HepG2 (cell line): ENCODE measurements around the gene FAM117B. TPM values are rescaled to one million over a fixed set of nuclear protein-coding genes. Genes with fewer than 3 reads are reported as not detected.

Experiments used
- ATAC-seq: fragments of 200-7000 bp; cut with Tn5 transposase; 3 replicates; pipeline ENCODE4 v1.9.1; 2020; ENCODE audit warnings: mild to moderate bottlenecking, moderate library complexity
- BruUV-seq: library from RNA; stranded (reverse); fragments of 400-500 nt; replicated peaks from 2 replicates; lab custom pipeline; 2021; lab: Mats Ljungman, UMichigan
- CTCF ChIA-PET: fragments of 300-600 bp; formaldehyde crosslinking; extraction: SDS; loops from one replicate; lab custom pipeline; 2021; ENCODE audit warnings: low total read pairs, inconsistent platforms, low intra/inter-chr PET ratio; lab: Yijun Ruan, JAX
- POLR2A ChIA-PET: fragments of 350-600 bp; sonication (Branson Sonifier 250); formaldehyde crosslinking; loops from one replicate; lab custom pipeline; 2020; ENCODE audit warnings: antibody characterized with exemption, inconsistent platforms; lab: Yijun Ruan, JAX
- DNase-seq: peaks from one replicate; pipeline ENCODE4 v3.0.0-alpha.2; 2015; ENCODE audit warnings: low spot score
- FAIRE-seq: peaks from 3 replicates; lab custom pipeline; 2011; peaks lifted over from hg19 to GRCh38; lab: Jason Lieb, UNC
- H2AFZ ChIP-seq: one replicate; pipeline ENCODE4 v1.6.1; 2011; ENCODE audit warnings: low read length, inconsistent platforms
- H3K27ac ChIP-seq: fragments of 300-600 bp; 3 replicates; pipeline ENCODE4 v1.8.0; 2011; ENCODE audit warnings: mixed run types, mild to moderate bottlenecking, mixed read lengths, low read length, inconsistent platforms; ENCODE audit not compliant: insufficient read depth; ENCODE audit errors: extremely low read length
- H3K27me3 ChIP-seq, 2 experiments: fragments of 200-600 bp in 1 of 2; 2 replicates in 1 of 2; 3 replicates in 1 of 2; pipeline versions ENCODE4 v1.6.0 to v1.8.0; 2011; ENCODE audit warnings: low read length in 2 of 2, mild to moderate bottlenecking in 2 of 2, moderate library complexity in 2 of 2, inconsistent platforms in 1 of 2; ENCODE audit not compliant: insufficient read depth in 2 of 2, control insufficient read depth in 1 of 2
- H3K36me3 ChIP-seq, 2 experiments: fragments of 200-600 bp in 1 of 2; replicated peaks in 1 of 2; 2 replicates in 1 of 2; 3 replicates in 1 of 2; pipeline versions ENCODE4 v1.5.1 to v1.8.0; 2011; ENCODE audit warnings: low read length in 2 of 2, inconsistent platforms in 1 of 2; ENCODE audit not compliant: insufficient read depth in 2 of 2, control insufficient read depth in 1 of 2
- H3K4me1 ChIP-seq: 2 replicates; pipeline ENCODE4 v1.5.1; 2012; ENCODE audit warnings: low read length, inconsistent platforms; ENCODE audit not compliant: insufficient read depth
- H3K4me2 ChIP-seq: 2 replicates; pipeline ENCODE4 v1.6.0; 2011; ENCODE audit warnings: low read depth, low read length, inconsistent platforms
- H3K4me3 ChIP-seq, 3 experiments: fragments of 200-600 bp in 1 of 3; sonication (generic), shearing (Covaris generic) in 1 of 3; replicated peaks in 1 of 3; 2 replicates each; pipeline ENCODE4 v1.5.1; 2011 to 2016; ENCODE audit warnings: low read length in 3 of 3, inconsistent platforms in 2 of 3, low read depth in 2 of 3, mild to moderate bottlenecking in 2 of 3, control low read depth in 1 of 3, mixed read lengths in 1 of 3; ENCODE audit not compliant: insufficient read depth in 1 of 3
- H3K79me2 ChIP-seq: one replicate; pipeline ENCODE4 v1.6.1; 2011; ENCODE audit warnings: low read length, inconsistent platforms; ENCODE audit not compliant: insufficient read depth
- H3K9ac ChIP-seq: 2 replicates; pipeline ENCODE4 v1.6.0; 2011; ENCODE audit warnings: mild to moderate bottlenecking, low read depth, low read length, inconsistent platforms; ENCODE audit not compliant: insufficient read depth
- H3K9me3 ChIP-seq: 2 replicates; pipeline ENCODE4 v1.5.1; 2012; ENCODE audit warnings: mild to moderate bottlenecking, low read length
- H4K20me1 ChIP-seq: 2 replicates; pipeline ENCODE4 v1.6.0; 2011; ENCODE audit warnings: inconsistent platforms, mild to moderate bottlenecking, low read length, moderate library complexity; ENCODE audit not compliant: insufficient read depth
- ATF4 ChIP-seq, 2 experiments: fragments of 450-650 bp in 1 of 2; sonication (generic) in 1 of 2; formaldehyde crosslinking; IDR thresholded peaks; 2 replicates each; pipeline versions ENCODE4 v1.5.0 to v1.8.0; 2020 to 2022; ENCODE audit warnings: mild to moderate bottlenecking in 1 of 2, missing genetic modification reagents in 1 of 2
- ATF7 ChIP-seq, 2 experiments: fragments of 450-650 bp in 1 of 2; sonication (generic) in 1 of 2; formaldehyde crosslinking in 1 of 2; IDR thresholded peaks; 2 replicates each; pipeline versions ENCODE4 v1.4.0 to v1.6.1; 2016 to 2020; ENCODE audit warnings: antibody characterized with exemption in 1 of 2, mild to moderate bottlenecking in 1 of 2, missing genetic modification reagents in 1 of 2
- MBD4 ChIP-seq: IDR thresholded peaks from 2 replicates; pipeline ENCODE4 v1.6.1; 2012; ENCODE audit warnings: low read length, inconsistent platforms, borderline replicate concordance
- PAF1 ChIP-seq: IDR thresholded peaks from 2 replicates; pipeline ENCODE4 v1.6.1; 2016; ENCODE audit warnings: missing genetic modification reagents, missing compliant biosample characterization
- RXRA ChIP-seq: sonication (generic); formaldehyde crosslinking; IDR thresholded peaks from 2 replicates; pipeline ENCODE4 v1.5.1; 2020; ENCODE audit warnings: missing genetic modification reagents
- SAP130 ChIP-seq: IDR thresholded peaks from 2 replicates; pipeline ENCODE4 v1.6.1; 2016; ENCODE audit warnings: low read depth
- ZNF333 ChIP-seq: sonication (generic); formaldehyde crosslinking; IDR thresholded peaks from 2 replicates; pipeline ENCODE4 v1.4.0; 2020; ENCODE audit warnings: mild to moderate bottlenecking, missing genetic modification reagents, borderline replicate concordance
- ZNF468 ChIP-seq: sonication (generic); formaldehyde crosslinking; IDR thresholded peaks from 2 replicates; pipeline ENCODE4 v1.8.0; 2022; ENCODE audit warnings: mild to moderate bottlenecking, moderate library complexity, missing genetic modification reagents
- ZNF598 ChIP-seq: sonication (generic); formaldehyde crosslinking; IDR thresholded peaks from 2 replicates; pipeline ENCODE4 v1.5.1; 2020; ENCODE audit warnings: mild to moderate bottlenecking, missing genetic modification reagents, borderline replicate concordance
- WGBS: methylation state at CpG from one replicate; pipeline ENCODE4 v1.1.6; 2017; ENCODE audit warnings: low lambda C conversion rate; 5-methylcytosine and 5-hydroxymethylcytosine counted together
- in situ Hi-C: cut with HindIII; loops from 2 replicates; pipeline ENCODE4 v1.10.0; 2017; ENCODE audit warnings: low pct_unique_long_range_greater_than_20kb; ENCODE audit not compliant: extremely low pct_ligation_motif_present
- intact Hi-C: fragments of 100-400 bp; cut with micrococcal nuclease; formaldehyde crosslinking; loops from one replicate; pipeline ENCODE4 v1.10.0; 2022; ENCODE audit not compliant: unreplicated experiment
- polyA plus RNA-seq, 8 experiments: library from polyadenylated mRNA; depleted of rRNA in 3 of 8; stranded (reverse) in 7 of 8; unstranded in 1 of 8; fragments of >200 nt; fragmentation: Illumina TruSeq in 4 of 8; extraction: Trizol in 4 of 8; gene quantifications; 2 replicates each; pipeline versions ENCODE4 v1.2.1 to v1.2.3, GENCODE V29; 2011 to 2016; ENCODE audit warnings: low read depth in 4 of 8, missing spikeins in 1 of 8, mixed read lengths in 1 of 8; ENCODE audit not compliant: insufficient read depth in 1 of 8
- total RNA-seq, 5 experiments: library from RNA; depleted of rRNA; stranded (reverse); fragments of >200 nt; fragmentation: Illumina TruSeq; extraction: Trizol; gene quantifications; 2 replicates each; pipeline ENCODE4 v1.2.3, GENCODE V29; 2016; ENCODE audit warnings: low read depth in 1 of 5

The FAM117B gene
- total and polyA plus RNA-seq, 2 of the 13 experiments (the other 11 are each of a cell fraction or from before 2014, with no cell fraction given) = 5.8 to 11.0 TPM

- H2AFZ ChIP-seq = no peak overlapping the region
- TF ChIP-seq ZNF333 (CRISPR knock-in tag) = no peak
- TF ChIP-seq ATF7 (IDR thresholded peaks at IDR 0.05) = 0 out of 2 replicates have a peak, but pooled peaks have one; percentile 26
- no peak for TF ChIP-seq ATF7 (CRISPR knock-in tag; IDR thresholded peaks at IDR 0.05)
- TF ChIP-seq ATF4 (CRISPR knock-in tag; IDR thresholded peaks at IDR 0.05) = peak in 1 of 2 experiments; percentile 85; a peak in 2 of 4 replicates
- DNase-seq (no peak), FAIRE-seq (no peak), ATAC-seq (no peak)
- H3K9me3 ChIP-seq = no peaks in the 10 kb centered on the region
- ChIA-PET POLR2A (no interaction called here), CTCF (no interaction called here)
- no peaks in the 10 kb centered on the region for H3K27me3 ChIP-seq
- H4K20me1 ChIP-seq = no peaks in the 10 kb centered on the region
- no peak overlapping the region for H3K9ac ChIP-seq
- peaks cover 15% of the 10 kb centered on the region; the same call in 1 of the 2 replicates for H3K4me1 ChIP-seq
- H3K4me2 ChIP-seq = no peak overlapping the region
- H3K4me3 ChIP-seq = no peak overlapping the region
- 97% methylated on average over 3 of the region's 3 CpGs for WGBS
- intact Hi-C loops = no loop called here
- BruUV-seq = no TSS peak
- peaks cover 0 to 10% of the 10 kb centered on the region in 2 experiments; a peak in 3 of 5 replicates for H3K36me3 ChIP-seq
- no peak overlapping the region for H3K27ac ChIP-seq
- H3K79me2 ChIP-seq = no peaks in the 10 kb centered on the region
- in situ Hi-C loops = no loop called here
Observed at GRCh38 chr2:202750763-202751427, 116.1 kb downstream of the FAM117B start.

- in situ Hi-C loops = no loop called here
- ATAC-seq (no peak), DNase-seq (no peak), FAIRE-seq (no peak)
- intact Hi-C loops = no loop called here
- Histone ChIP-seq H3K4me3 (no peak overlapping the region), H3K9me3 (no peaks in the 10 kb centered on the region), H2AFZ (no peak overlapping the region), H3K4me1 (peaks cover 15% of the 10 kb centered on the region; the same call in 1 of the 2 replicates), H3K27me3 (no peaks in the 10 kb centered on the region), H3K79me2 (no peaks in the 10 kb centered on the region), H3K9ac (no peak overlapping the region), H3K36me3 (peaks cover 3 to 22% of the 10 kb centered on the region in 2 experiments; a peak in 4 of 5 replicates), H3K27ac (no peak overlapping the region), H3K4me2 (no peak overlapping the region), H4K20me1 (no peaks in the 10 kb centered on the region)
- POLR2A ChIA-PET = no interaction called here
- CTCF ChIA-PET = no interaction called here
- BruUV-seq = no TSS peak
- 98% methylated on average over 2 of the region's 2 CpGs for WGBS
- TF ChIP-seq ZNF468 (CRISPR knock-in tag) (no peak), SAP130 (CRISPR knock-in tag) (no peak), RXRA (CRISPR knock-in tag) (no peak), PAF1 (CRISPR knock-in tag) (no peak), ZNF598 (CRISPR knock-in tag) (no peak), MBD4 (no peak)
Observed at GRCh38 chr2:202752071-202752470, 117.3 kb downstream of the FAM117B start.
